Measurements from ENCODE around the gene NWD2. TPM values are rescaled to one million over a fixed set of nuclear protein-coding genes. Genes with fewer than 3 reads are reported as not detected.

NWD2 gene
- total RNA-seq, 2 donors from 2014 or later: 0.22 to 0.42 TPM

DNA sequence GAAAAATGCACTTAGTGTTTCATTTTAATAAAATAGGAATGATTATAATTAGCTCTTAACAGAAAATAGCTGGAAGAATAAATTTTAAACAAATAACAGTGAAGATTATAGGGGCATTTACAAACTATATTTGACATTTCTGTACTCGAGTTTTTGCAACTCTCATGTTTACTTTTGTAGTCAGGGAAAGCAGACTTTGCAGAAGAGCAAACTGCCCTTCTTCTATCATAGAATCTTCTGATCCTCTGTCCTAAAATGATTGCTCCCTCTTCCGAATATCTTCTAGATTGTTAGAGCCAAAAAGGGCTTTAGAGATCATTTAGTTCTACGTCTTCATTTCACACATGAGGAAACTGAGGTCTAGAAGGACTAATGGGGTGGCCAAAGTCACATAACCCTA, 222.7 kb downstream of the NWD2 start:
- DNase-seq: no peak
- H3K4me3 ChIP-seq: no peak overlapping the region
- H3K4me1 ChIP-seq: no peaks in the 10 kb centered on the region
- no peaks in the 10 kb centered on the region for H3K9me3 ChIP-seq
- H3K36me3 ChIP-seq: no peaks in the 10 kb centered on the region
- peak overlapping the region; percentile 13 for H3K27ac ChIP-seq
- no peak overlapping the region for H3K9ac ChIP-seq (ENCODE audit: low read depth in 2 of 2, low read length in 2 of 2)
- intact Hi-C loops (cut with DNase I): no loop called here
- TF ChIP-seq, protein P1, sequence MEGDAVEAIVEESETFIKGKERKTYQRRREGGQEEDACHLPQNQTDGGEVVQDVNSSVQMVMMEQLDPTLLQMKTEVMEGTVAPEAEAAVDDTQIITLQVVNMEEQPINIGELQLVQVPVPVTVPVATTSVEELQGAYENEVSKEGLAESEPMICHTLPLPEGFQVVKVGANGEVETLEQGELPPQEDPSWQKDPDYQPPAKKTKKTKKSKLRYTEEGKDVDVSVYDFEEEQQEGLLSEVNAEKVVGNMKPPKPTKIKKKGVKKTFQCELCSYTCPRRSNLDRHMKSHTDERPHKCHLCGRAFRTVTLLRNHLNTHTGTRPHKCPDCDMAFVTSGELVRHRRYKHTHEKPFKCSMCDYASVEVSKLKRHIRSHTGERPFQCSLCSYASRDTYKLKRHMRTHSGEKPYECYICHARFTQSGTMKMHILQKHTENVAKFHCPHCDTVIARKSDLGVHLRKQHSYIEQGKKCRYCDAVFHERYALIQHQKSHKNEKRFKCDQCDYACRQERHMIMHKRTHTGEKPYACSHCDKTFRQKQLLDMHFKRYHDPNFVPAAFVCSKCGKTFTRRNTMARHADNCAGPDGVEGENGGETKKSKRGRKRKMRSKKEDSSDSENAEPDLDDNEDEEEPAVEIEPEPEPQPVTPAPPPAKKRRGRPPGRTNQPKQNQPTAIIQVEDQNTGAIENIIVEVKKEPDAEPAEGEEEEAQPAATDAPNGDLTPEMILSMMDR (IDR thresholded peaks at IDR 0.05): no peak
- H3K27me3 ChIP-seq: no peaks in the 10 kb centered on the region

DNA sequence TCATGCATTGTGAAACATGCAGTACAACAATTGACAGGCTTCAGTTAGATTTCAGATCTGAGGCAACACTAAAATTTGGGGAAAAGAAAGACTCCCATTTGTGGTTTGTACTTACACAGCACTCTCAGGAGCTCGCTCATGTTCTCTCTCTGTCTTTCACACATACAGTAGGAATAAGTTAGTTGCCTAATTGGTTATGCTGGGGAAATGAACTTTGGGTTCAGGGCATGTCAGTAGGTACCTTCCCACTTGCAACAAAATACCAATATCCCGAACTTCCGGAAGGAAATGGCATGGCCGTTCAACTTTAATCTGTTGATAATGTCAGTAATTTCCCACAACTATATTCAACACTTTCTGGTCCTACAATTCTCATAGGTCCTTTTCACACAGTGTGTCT, 223.3 kb downstream of the NWD2 start:
- Histone ChIP-seq H3K4me3 (no peak overlapping the region), H3K27me3 (no peaks in the 10 kb centered on the region), H3K9me3 (no peaks in the 10 kb centered on the region), H3K4me1 (no peaks in the 10 kb centered on the region), H3K9ac (ENCODE audit: low read depth in 2 of 2, low read length in 2 of 2) (no peak overlapping the region), H3K36me3 (no peaks in the 10 kb centered on the region), H3K27ac (peak overlapping the region; percentile 13)
- intact Hi-C loops (cut with DNase I): no loop called here
- TF ChIP-seq, protein P1 (IDR thresholded peaks at IDR 0.05): no peak
- DNase-seq: no peak

DNA sequence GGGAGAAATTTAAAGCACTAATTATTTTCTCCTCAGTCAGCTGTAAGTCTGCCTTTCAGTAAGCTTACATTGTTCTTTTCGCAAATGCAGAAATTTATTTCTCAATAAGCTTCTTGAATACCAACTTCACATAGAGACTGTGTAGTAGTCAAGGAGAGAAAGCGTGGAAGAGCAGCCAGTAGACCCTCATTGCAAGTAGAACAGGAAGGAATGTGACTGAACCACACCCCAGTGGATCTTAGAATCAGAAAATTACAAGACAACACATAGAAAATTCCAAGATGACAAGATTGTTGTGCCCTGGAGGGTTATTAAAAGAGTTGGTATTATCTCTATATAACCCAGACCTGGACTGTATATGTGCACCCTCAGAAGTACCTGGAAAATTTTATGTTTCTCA, 224.7 kb downstream of the NWD2 start:
- no peak overlapping the region for H3K27ac ChIP-seq
- H3K9me3 ChIP-seq: no peaks in the 10 kb centered on the region
- H3K27me3 ChIP-seq: no peaks in the 10 kb centered on the region
- intact Hi-C loops (cut with DNase I): no loop called here
- TF ChIP-seq, protein P1 (IDR thresholded peaks at IDR 0.05): no peak
- no peak for DNase-seq
- no peak overlapping the region for H3K9ac ChIP-seq (ENCODE audit: low read depth in 2 of 2, low read length in 2 of 2)
- H3K4me1 ChIP-seq: no peaks in the 10 kb centered on the region
- no peaks in the 10 kb centered on the region for H3K36me3 ChIP-seq
- no peak overlapping the region for H3K4me3 ChIP-seq

DNA sequence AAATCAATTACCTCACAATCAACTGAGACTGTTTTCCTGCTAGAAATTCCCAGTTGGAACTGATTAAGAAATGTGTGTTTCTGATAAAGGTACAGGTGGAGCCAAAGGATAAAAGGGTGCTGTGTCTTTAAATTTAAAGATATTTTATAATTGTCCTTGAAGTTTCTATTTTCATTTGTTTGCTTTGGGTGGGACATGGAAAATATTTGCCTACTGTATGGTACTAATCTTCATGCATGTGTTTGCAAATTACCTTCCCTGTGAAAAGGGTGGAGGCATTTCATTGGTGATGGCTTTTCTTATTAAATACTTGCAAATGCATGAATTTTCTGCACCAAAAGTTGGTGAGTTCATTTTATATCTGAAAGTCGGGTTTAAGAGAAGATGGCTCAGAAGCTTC, 225.7 kb downstream of the NWD2 start:
- intact Hi-C loops (cut with DNase I): no loop called here
- Histone ChIP-seq H3K9ac (ENCODE audit: low read depth in 2 of 2, low read length in 2 of 2) (no peak overlapping the region), H3K27ac (peak overlapping the region; percentile 2), H3K4me1 (no peaks in the 10 kb centered on the region), H3K9me3 (no peaks in the 10 kb centered on the region), H3K4me3 (no peak overlapping the region), H3K36me3 (no peaks in the 10 kb centered on the region), H3K27me3 (no peaks in the 10 kb centered on the region)
- TF ChIP-seq, protein P1 (IDR thresholded peaks at IDR 0.05): no peak
- no peak for DNase-seq

DNA sequence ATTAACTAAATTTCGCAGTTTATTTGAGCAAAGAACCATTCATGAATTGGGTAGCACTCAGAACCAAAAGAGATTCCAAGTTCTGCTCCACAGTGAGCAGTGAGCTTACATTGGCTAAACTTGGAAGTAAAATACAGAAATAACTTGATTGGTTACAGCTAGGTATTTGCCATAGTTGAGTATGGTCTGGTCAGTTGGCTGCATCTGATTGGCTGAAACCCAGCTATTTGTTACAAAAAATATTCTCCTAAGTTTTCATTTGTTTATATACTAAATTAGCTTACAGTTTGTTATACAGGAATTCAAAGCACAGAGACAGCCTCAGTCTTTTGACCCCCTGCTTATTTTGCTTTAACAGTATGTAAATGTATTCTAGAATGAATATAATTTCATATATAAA, 226.6 kb downstream of the NWD2 start:
- Histone ChIP-seq H3K27ac (no peak overlapping the region), H3K4me3 (no peak overlapping the region), H3K9ac (ENCODE audit: low read depth in 2 of 2, low read length in 2 of 2) (no peak overlapping the region), H3K4me1 (no peaks in the 10 kb centered on the region), H3K27me3 (no peaks in the 10 kb centered on the region), H3K9me3 (no peaks in the 10 kb centered on the region), H3K36me3 (no peaks in the 10 kb centered on the region)
- DNase-seq: no peak
- TF ChIP-seq, protein P1 (IDR thresholded peaks at IDR 0.05): no peak
- intact Hi-C loops (cut with DNase I): no loop called here

DNA sequence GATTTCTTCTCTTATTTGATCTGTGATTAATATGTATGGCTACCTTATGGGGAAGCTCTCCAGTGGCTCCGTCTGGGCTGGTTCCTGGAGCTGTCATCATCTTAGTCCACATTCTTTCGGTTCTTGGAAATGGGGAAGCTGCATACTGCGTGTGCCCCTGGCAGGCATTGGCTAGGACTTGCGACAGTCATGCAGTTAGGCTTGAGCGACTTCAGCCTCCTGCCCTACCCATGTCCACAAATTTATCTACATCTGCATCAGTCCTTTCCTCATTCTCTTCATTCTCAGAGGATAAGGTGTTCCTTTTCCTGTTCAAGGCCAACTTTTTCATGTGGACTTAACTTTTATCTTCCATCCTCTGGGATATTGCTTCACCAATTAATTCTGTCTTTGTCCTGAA, 227.4 kb downstream of the NWD2 start:
- intact Hi-C loops (cut with DNase I): no loop called here
- H3K27ac ChIP-seq: peak overlapping the region; percentile 18
- H3K27me3 ChIP-seq: no peaks in the 10 kb centered on the region
- H3K36me3 ChIP-seq: no peaks in the 10 kb centered on the region
- no peak overlapping the region for H3K4me3 ChIP-seq
- no peaks in the 10 kb centered on the region for H3K4me1 ChIP-seq
- no peaks in the 10 kb centered on the region for H3K9me3 ChIP-seq
- TF ChIP-seq, protein P1 (IDR thresholded peaks at IDR 0.05): no peak
- DNase-seq: peak; percentile 52
- H3K9ac ChIP-seq (ENCODE audit: low read depth in 2 of 2, low read length in 2 of 2): no peak overlapping the region
